Renal cortex interstitium (tissue), 11 donors: ENCODE results near the gene LRRC43. TPM values are rescaled to one million over a fixed set of nuclear protein-coding genes. Genes with fewer than 3 reads are reported as not detected.
A peak's percentile ranks its signal among the peaks of the same experiment; 100 is the strongest.
"Not testable (repeated sequence)": the region's sequence is repeated elsewhere in the genome, so short reads cannot be mapped to it uniquely, and the experiment has no call there.

Experiments
- DNase-seq, 11 donors: peaks; one replicate each; pipeline ENCODE4 v3.0.0-alpha.2; 2013; ENCODE audit warnings: low read depth in 9 of 11, low spot score in 4 of 11; ENCODE audit errors: extremely low read depth in 1 of 11
- polyA plus RNA-seq, 3 donors: library from polyadenylated mRNA; unstranded; fragments of 120-200 nt; gene quantifications; one replicate each; pipeline ENCODE4 v1.2.1, GENCODE V29; 2013; ENCODE audit not compliant: insufficient read length in 3 of 3

LRRC43 gene
- polyA plus RNA-seq, 3 donors, result 3.6 to 7.7 (median 5.4) TPM

GRCh38 chr12:122185494-122186082 lies 2.7 kb downstream of the LRRC43 start:
- no peak for DNase-seq

- no peak for DNase-seq
Measured at GRCh38 chr12:122187466-122187865, 4.5 kb downstream of the LRRC43 start.

GRCh38 chr12:122189626-122190475 lies 6.9 kb downstream of the LRRC43 start:
- no peak for DNase-seq

GRCh38 chr12:122190842-122191668 lies 8.1 kb downstream of the LRRC43 start:
- peak in 2 of 11 donors; percentile 46 for DNase-seq

- no peak for DNase-seq
Measured at GRCh38 chr12:122192441-122192840, 9.5 kb downstream of the LRRC43 start.

- DNase-seq, result no peak
Measured at GRCh38 chr12:122194804-122195203, 11.9 kb downstream of the LRRC43 start.

- DNase-seq, result no peak
Measured at GRCh38 chr12:122195405-122195804, 12.5 kb downstream of the LRRC43 start.

- DNase-seq, result no peak
Measured at GRCh38 chr12:122197612-122197966, 14.7 kb downstream of the LRRC43 start.

GRCh38 chr12:122199484-122200355 lies 16.8 kb downstream of the LRRC43 start:
- DNase-seq, result no peak

GRCh38 chr12:122200541-122201175 lies 17.7 kb downstream of the LRRC43 start:
- no peak for DNase-seq

GRCh38 chr12:122201381-122201780 lies 18.5 kb downstream of the LRRC43 start:
- DNase-seq, result no peak

- no peak for DNase-seq
Measured at GRCh38 chr12:122202017-122202416, 19.1 kb downstream of the LRRC43 start.

GRCh38 chr12:122202811-122203210 lies 19.9 kb downstream of the LRRC43 start:
- not testable (repeated sequence) for DNase-seq

- DNase-seq, result peak in 3 of 11 donors; percentile 40 to 54 (median 44)
Measured at GRCh38 chr12:122203301-122204166, 20.6 kb downstream of the LRRC43 start, which contains the start of gene B3GNT4. TSS of gene B3GNT4 (plus strand) at chr12:122203709. CDS start at chr12:122204619, 910 bp downstream.

- no peak for DNase-seq
Measured at GRCh38 chr12:122204167-122205052, 21.5 kb downstream of the LRRC43 start.
